Glutamatergic neuron (in vitro differentiated cells): ENCODE data around the gene SPINT2. TPM values are rescaled to one million over a fixed set of nuclear protein-coding genes. Genes with fewer than 3 reads are reported as not detected.

Experiments used
- DNase-seq: peaks from one replicate; pipeline ENCODE4 v3.0.0; 2022
- H3K27ac Mint-ChIP-seq: one replicate; pipeline ENCODE4 v1.8.0; 2020; ENCODE audit warnings: mild to moderate bottlenecking, mixed read lengths, inconsistent platforms; ENCODE audit not compliant: unreplicated experiment
- H3K27me3 Mint-ChIP-seq: one replicate; pipeline ENCODE4 v1.8.0; 2020; ENCODE audit warnings: mild to moderate bottlenecking, moderate library complexity, mixed read lengths, inconsistent platforms; ENCODE audit not compliant: unreplicated experiment
- H3K36me3 Mint-ChIP-seq: one replicate; pipeline ENCODE4 v1.8.0; 2020; ENCODE audit warnings: mild to moderate bottlenecking, mixed read lengths, inconsistent platforms; ENCODE audit not compliant: unreplicated experiment
- H3K4me1 Mint-ChIP-seq: one replicate; pipeline ENCODE4 v1.8.0; 2020; ENCODE audit warnings: mild to moderate bottlenecking, low read depth, mixed read lengths, inconsistent platforms; ENCODE audit not compliant: unreplicated experiment
- H3K4me3 Mint-ChIP-seq: one replicate; pipeline ENCODE4 v1.8.0; 2020; ENCODE audit warnings: mild to moderate bottlenecking, mixed read lengths, inconsistent platforms; ENCODE audit not compliant: unreplicated experiment
- H3K9me3 Mint-ChIP-seq: one replicate; pipeline ENCODE4 v1.8.0; 2020; ENCODE audit warnings: mild to moderate bottlenecking, moderate library complexity, mixed read lengths, inconsistent platforms; ENCODE audit not compliant: unreplicated experiment
- CTCF ChIP-seq: fragments of 200-600 bp; sonication (generic); IDR thresholded peaks from one replicate; pipeline ENCODE4 v1.5.0; 2021; ENCODE audit not compliant: partially characterized antibody, unreplicated experiment
- total RNA-seq: library from RNA; stranded (reverse); fragmentation: NEBNext Ultra II Directional; extraction: Animal tissue kit (Norgen Biotek cat#: 25700); gene quantifications from one replicate; pipeline ENCODE4 v1.2.1, GENCODE V29; 2021; ENCODE audit not compliant: unreplicated experiment

Gene SPINT2
- total RNA-seq, 1 donor from 2014 or later, result 78.9 TPM

DNA sequence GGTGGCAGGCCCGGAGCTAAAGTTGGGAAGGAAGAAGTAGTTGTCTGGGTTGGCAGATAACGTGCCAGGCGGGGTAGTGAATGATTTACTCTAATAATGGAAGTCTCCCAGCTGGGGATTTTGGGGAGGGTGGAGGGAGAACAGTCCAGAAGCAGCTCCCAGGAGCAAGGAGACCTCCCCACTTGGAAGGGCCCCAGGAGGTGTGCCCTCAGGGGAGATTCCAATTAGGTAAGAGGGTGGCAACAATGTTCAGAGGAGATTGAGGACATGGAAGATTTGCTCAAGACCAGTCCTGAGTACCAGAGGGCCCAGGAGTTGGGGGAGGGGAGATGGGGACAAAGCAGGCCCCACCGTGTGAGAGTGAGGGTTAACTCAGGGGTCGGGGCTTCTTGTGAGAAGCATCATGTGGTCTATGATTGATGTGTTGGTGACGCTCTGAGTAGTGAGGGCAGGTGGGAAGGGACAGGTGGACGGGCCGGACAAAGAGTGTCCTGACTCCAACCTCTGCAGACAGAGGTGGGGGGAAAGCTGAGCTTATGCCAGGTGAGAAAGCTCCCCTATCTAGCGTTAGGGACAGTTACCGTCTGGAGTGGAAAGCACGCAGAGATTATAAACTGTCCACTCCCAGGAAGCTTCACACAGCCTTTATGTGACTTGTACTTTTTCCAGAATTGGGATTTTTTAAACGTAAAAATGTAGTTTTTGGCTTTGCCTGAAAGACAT is 3.5 kb downstream of the SPINT2 start:
- DNase-seq, result no peak

DNA sequence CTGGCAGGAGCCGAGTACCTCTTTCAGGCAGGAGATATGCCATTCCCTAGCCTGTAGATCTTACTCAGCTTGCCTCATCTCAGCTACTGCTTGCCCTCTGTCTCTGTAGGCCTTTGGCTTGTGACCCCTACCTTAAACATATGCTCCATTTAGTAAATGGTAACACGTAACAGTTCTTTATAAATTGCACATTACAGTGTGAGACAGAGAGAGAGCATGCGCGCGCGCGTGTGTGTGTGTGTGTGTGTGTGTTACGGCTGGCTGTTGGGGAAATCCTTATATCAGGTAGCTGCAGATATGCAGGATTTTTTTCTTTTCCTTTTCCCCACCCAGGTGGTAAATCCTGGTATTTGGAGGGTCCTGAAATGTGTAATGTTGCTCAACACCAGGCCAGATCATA is 4.2 kb downstream of the SPINT2 start:
- Mint-ChIP-seq H3K27ac (no peak overlapping the region), H3K27me3 (peaks cover 2% of the 10 kb centered on the region), H3K36me3 (peaks cover 9% of the 10 kb centered on the region), H3K4me1 (peaks cover 38% of the 10 kb centered on the region), H3K9me3 (peaks cover 5% of the 10 kb centered on the region), H3K4me3 (no peak overlapping the region)
- TF ChIP-seq CTCF, result no peak
- DNase-seq, result peak; percentile 55

More for the DNA sequence above, 3.5 kb downstream of the SPINT2 start:
- peaks cover 2% of the 10 kb centered on the region for H3K27me3 Mint-ChIP-seq
- peaks cover 5% of the 10 kb centered on the region for H3K9me3 Mint-ChIP-seq
- H3K4me3 Mint-ChIP-seq, result no peak overlapping the region
- H3K4me1 Mint-ChIP-seq, result peaks cover 39% of the 10 kb centered on the region
- TF ChIP-seq CTCF, result no peak
- H3K36me3 Mint-ChIP-seq, result peaks cover 9% of the 10 kb centered on the region
- H3K27ac Mint-ChIP-seq, result no peak overlapping the region

DNA sequence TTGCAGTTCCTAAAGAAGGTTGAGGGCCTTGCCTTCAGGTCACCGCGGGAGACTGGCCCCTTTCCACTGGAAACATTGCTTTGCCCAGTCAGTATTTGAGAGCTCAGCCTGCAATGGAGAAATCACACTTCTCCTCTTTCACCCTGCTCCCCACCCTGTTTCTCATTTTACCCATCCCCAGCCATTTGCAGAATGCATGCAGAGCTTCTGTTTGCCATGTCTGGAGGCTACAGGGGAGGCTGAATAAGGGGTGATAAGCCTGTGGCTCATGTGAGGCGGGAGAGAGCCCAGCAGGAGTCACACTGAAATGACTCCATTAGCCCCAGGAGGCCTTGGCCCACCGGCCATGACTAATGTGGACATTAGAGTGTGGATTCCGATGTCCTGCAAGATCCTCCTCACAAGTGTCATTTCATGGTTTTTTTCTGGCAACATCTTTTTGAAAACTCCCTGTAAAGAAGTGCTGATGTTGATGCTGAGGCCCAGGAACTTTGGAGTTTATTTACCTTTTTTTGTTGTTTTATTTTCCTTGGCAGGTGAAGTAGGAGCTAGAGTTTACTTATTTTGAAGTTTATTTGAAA is 6.3 kb downstream of the SPINT2 start:
- Mint-ChIP-seq H3K36me3 (peaks cover 8% of the 10 kb centered on the region), H3K4me3 (no peak overlapping the region), H3K27me3 (peaks cover 2% of the 10 kb centered on the region), H3K9me3 (peaks cover 3% of the 10 kb centered on the region), H3K4me1 (peaks cover 26% of the 10 kb centered on the region), H3K27ac (peak overlapping the region; percentile 17)
- no peak for TF ChIP-seq CTCF
- DNase-seq, result no peak

DNA sequence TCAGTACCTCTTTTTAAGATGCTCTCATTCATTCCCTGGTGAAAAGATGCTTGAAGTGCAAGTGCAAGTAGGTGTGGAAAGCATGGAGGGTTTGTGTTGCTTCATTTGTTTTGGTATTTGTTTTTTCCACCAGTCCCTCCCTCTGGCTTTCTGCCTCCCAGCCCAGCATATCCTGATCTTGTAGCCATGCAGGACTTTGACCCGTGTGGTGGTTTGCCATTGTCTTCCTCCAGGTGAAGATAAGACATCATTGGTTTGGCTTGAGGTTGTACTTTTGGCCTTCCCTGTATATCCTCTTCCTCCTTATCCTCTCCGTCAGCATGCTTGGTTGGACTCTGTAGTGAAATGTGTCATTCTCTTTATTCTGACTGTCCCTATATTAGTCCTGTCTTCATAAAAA is 9.1 kb downstream of the SPINT2 start:
- no peak for DNase-seq
- TF ChIP-seq CTCF, result no peak
- Mint-ChIP-seq H3K27me3 (no peaks in the 10 kb centered on the region), H3K27ac (no peak overlapping the region), H3K4me1 (peaks cover 7% of the 10 kb centered on the region), H3K4me3 (no peak overlapping the region), H3K9me3 (peaks cover 3% of the 10 kb centered on the region), H3K36me3 (peaks cover 4% of the 10 kb centered on the region)

DNA sequence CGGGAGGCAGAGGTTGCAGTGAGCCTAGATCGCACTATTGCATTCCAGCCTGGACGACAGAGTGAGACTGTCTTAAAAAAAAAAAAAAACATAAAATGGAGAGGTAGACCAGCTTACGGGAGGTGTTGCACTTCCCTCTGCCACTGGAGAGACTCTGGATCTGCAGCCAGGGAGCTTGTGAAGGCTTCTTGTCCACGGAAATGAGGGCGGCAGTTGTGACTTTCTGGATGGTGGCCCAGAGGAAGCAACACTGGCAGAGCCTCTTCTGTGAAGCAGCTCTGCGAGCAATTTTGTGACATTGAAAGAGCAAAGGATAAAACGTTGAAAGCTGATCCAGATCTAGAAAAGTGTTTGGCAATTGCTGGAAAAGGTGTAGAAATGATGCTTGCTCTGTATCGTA is 10.4 kb downstream of the SPINT2 start:
- Mint-ChIP-seq H3K27me3 (no peaks in the 10 kb centered on the region), H3K27ac (no peak overlapping the region), H3K4me1 (peaks cover 7% of the 10 kb centered on the region), H3K4me3 (no peak overlapping the region), H3K36me3 (peaks cover 4% of the 10 kb centered on the region), H3K9me3 (peaks cover 3% of the 10 kb centered on the region)
- no peak for TF ChIP-seq CTCF
- DNase-seq, result no peak
